Astrocyte (in vitro differentiated cells and primary cell): ENCODE results near the gene TIAM2. TPM values are rescaled to one million over a fixed set of nuclear protein-coding genes. Genes with fewer than 3 reads are reported as not detected.

Experiments used
- DNase-seq: peaks from one replicate; pipeline ENCODE4 v3.0.0-alpha.2; 2010; ENCODE audit warnings: low read depth
- FAIRE-seq: peaks from 2 replicates; lab custom pipeline; 2011; peaks lifted over from hg19 to GRCh38; lab: Jason Lieb, UNC
- H2AFZ ChIP-seq: 2 replicates; pipeline ENCODE4 v1.6.0; 2012; ENCODE audit warnings: low read depth, low read length, inconsistent platforms
- H3K27ac ChIP-seq: 2 replicates; pipeline ENCODE4 v1.5.1; 2011; ENCODE audit warnings: low read depth, low read length, inconsistent platforms
- H3K27me3 ChIP-seq: 2 replicates; pipeline ENCODE4 v1.6.0; 2011; ENCODE audit warnings: low read length, inconsistent platforms; ENCODE audit not compliant: insufficient read depth
- H3K36me3 ChIP-seq: 2 replicates; pipeline ENCODE4 v1.5.1; 2011; ENCODE audit warnings: low read length, inconsistent platforms; ENCODE audit not compliant: insufficient read depth
- H3K4me1 ChIP-seq: 2 replicates; pipeline ENCODE4 v1.5.1; 2011; ENCODE audit warnings: low read length, inconsistent platforms; ENCODE audit not compliant: insufficient read depth
- H3K4me2 ChIP-seq: 2 replicates; pipeline ENCODE4 v1.6.0; 2012; ENCODE audit warnings: low read length, inconsistent platforms
- H3K4me3 ChIP-seq: 2 replicates; pipeline ENCODE4 v1.5.1; 2011; ENCODE audit warnings: low read depth, mild to moderate bottlenecking, low read length, inconsistent platforms; ENCODE audit not compliant: insufficient read depth
- H3K79me2 ChIP-seq: 2 replicates; pipeline ENCODE4 v1.6.0; 2012; ENCODE audit warnings: mild to moderate bottlenecking, low read length, inconsistent platforms; ENCODE audit not compliant: insufficient read depth
- H3K9ac ChIP-seq: 2 replicates; pipeline ENCODE4 v1.6.0; 2012; ENCODE audit warnings: mild to moderate bottlenecking, low read length, inconsistent platforms
- H3K9me3 ChIP-seq: 2 replicates; pipeline ENCODE4 v1.5.1; 2012; ENCODE audit warnings: low read depth, mild to moderate bottlenecking, low read length, inconsistent platforms; ENCODE audit not compliant: insufficient read depth
- H4K20me1 ChIP-seq: 2 replicates; pipeline ENCODE4 v1.6.0; 2012; ENCODE audit warnings: low read length, inconsistent platforms; ENCODE audit not compliant: insufficient read depth
- H3K27ac Mint-ChIP-seq: one replicate; pipeline ENCODE4 v1.8.0; 2021; ENCODE audit warnings: mild to moderate bottlenecking, mixed read lengths; ENCODE audit not compliant: unreplicated experiment
- H3K27me3 Mint-ChIP-seq: one replicate; pipeline ENCODE4 v1.8.0; 2021; ENCODE audit warnings: low read depth, mixed read lengths; ENCODE audit not compliant: unreplicated experiment
- H3K36me3 Mint-ChIP-seq: one replicate; pipeline ENCODE4 v1.8.0; 2021; ENCODE audit warnings: low read depth, mixed read lengths; ENCODE audit not compliant: unreplicated experiment
- H3K4me1 Mint-ChIP-seq: one replicate; pipeline ENCODE4 v1.8.0; 2021; ENCODE audit warnings: low read depth, mixed read lengths; ENCODE audit not compliant: unreplicated experiment
- H3K4me3 Mint-ChIP-seq: one replicate; pipeline ENCODE4 v1.8.0; 2021; ENCODE audit warnings: mild to moderate bottlenecking, moderate library complexity, mixed read lengths; ENCODE audit not compliant: unreplicated experiment
- H3K9me3 Mint-ChIP-seq: one replicate; pipeline ENCODE4 v1.8.0; 2021; ENCODE audit warnings: mild to moderate bottlenecking, mixed read lengths; ENCODE audit not compliant: unreplicated experiment
- EZH2 ChIP-seq: IDR thresholded peaks from 2 replicates; pipeline ENCODE4 v1.6.1; 2012; ENCODE audit warnings: mild to moderate bottlenecking, low read length, inconsistent platforms; ENCODE audit not compliant: insufficient read depth
- total RNA-seq: library from RNA; stranded (reverse); gene quantifications from 2 replicates; pipeline ENCODE4 v1.2.1, GENCODE V29; 2021
- TF ChIP-seq, protein P1 (sequence below): IDR thresholded peaks from 2 replicates; pipeline ENCODE4 v1.5.1; 2011; ENCODE audit warnings: low read depth, mild to moderate bottlenecking, inconsistent platforms, low read length, moderate library complexity; ENCODE audit not compliant: insufficient read depth

TIAM2 gene
- total RNA-seq, 1 donor from 2014 or later = 23.6 TPM

DNA sequence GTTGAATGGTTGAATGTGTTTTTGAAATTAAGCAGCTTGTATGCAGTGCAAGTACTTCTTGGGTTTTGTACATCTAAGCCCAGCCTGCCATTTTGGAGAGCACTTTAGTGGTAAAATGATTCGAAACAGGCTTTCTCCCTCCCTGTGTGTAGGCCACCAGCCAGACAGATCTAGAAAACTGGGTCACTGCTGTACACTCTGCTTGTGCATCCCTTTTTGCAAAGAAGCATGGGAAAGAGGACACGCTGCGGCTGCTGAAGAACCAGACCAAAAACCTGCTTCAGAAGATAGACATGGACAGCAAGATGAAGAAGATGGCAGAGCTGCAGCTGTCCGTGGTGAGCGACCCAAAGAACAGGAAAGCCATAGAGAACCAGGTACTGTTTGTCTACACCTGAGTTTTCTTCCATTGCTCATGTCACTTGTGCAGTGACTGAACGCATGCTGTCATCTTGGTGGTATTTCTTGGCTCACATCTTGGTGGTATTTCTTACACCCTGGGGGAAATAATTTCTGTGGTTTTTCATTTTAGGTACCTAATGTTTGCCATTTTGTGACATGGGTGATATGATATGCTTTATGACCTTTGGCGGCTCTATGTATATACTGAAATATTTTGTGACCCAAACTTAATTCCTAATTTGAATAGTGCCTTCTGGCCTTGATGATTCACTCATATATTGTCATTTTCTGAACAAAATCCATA is 153.0 kb downstream of the TIAM2 start:
- H3K9me3 ChIP-seq = no peaks in the 10 kb centered on the region
- H3K27me3 ChIP-seq = no peaks in the 10 kb centered on the region
- Mint-ChIP-seq H3K36me3 (peaks cover 15% of the 10 kb centered on the region), H3K9me3 (no peaks in the 10 kb centered on the region), H3K4me1 (peaks cover 29% of the 10 kb centered on the region), H3K27ac (no peak overlapping the region), H3K27me3 (no peaks in the 10 kb centered on the region), H3K4me3 (no peak overlapping the region)
- FAIRE-seq (no peak), DNase-seq (no peak)
- H3K4me1 ChIP-seq = peaks cover 19% of the 10 kb centered on the region
- TF ChIP-seq, protein P1, sequence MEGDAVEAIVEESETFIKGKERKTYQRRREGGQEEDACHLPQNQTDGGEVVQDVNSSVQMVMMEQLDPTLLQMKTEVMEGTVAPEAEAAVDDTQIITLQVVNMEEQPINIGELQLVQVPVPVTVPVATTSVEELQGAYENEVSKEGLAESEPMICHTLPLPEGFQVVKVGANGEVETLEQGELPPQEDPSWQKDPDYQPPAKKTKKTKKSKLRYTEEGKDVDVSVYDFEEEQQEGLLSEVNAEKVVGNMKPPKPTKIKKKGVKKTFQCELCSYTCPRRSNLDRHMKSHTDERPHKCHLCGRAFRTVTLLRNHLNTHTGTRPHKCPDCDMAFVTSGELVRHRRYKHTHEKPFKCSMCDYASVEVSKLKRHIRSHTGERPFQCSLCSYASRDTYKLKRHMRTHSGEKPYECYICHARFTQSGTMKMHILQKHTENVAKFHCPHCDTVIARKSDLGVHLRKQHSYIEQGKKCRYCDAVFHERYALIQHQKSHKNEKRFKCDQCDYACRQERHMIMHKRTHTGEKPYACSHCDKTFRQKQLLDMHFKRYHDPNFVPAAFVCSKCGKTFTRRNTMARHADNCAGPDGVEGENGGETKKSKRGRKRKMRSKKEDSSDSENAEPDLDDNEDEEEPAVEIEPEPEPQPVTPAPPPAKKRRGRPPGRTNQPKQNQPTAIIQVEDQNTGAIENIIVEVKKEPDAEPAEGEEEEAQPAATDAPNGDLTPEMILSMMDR = no peak
- no peak for TF ChIP-seq EZH2
- H3K36me3 ChIP-seq = no peaks in the 10 kb centered on the region
- H2AFZ ChIP-seq = no peak overlapping the region
- no peaks in the 10 kb centered on the region for H3K79me2 ChIP-seq
- H3K4me2 ChIP-seq = no peak overlapping the region
- H4K20me1 ChIP-seq = no peaks in the 10 kb centered on the region
- no peak overlapping the region for H3K9ac ChIP-seq
- H3K4me3 ChIP-seq = no peak overlapping the region
- peak overlapping the region; percentile 32 for H3K27ac ChIP-seq

DNA sequence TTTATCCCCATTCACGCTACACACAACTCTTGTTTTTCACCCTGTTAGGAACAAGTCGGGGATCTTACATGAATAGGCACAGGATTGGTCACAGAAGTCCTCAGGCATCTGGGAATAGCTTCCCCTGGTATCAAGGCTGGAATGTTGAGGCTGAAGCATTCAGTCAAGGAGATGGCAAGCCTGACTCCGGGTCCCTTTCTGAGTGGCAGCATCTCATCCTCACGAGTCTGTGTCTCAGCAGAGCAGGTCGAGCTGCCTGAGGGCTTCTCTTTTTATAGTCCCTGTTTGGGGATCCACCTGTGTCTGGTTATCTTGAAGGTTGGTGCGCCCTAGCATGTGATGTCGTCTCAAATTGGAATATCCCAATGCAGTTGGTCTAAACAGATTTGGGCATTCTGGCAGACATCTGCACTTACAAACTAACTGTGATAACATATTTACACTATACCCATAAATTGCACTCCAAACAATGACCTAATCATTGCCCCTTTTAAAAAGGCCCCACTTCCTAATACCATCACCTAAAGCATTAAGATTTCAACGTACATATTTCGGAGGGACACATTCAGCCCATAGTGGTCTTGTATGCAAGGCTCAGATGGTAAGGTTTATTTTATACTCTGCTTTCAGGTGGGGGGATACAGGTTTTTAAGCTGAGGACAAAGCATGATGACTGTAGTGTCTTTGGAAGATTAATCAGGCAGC is 156.0 kb downstream of the TIAM2 start:
- TF ChIP-seq, protein P1 = no peak
- TF ChIP-seq EZH2 = no peak
- H3K27ac Mint-ChIP-seq = no peak overlapping the region
- Histone ChIP-seq H3K9ac (no peak overlapping the region), H3K4me1 (peaks cover 31% of the 10 kb centered on the region), H3K27ac (no peak overlapping the region), H2AFZ (no peak overlapping the region), H3K27me3 (no peaks in the 10 kb centered on the region), H3K4me3 (no peak overlapping the region), H3K36me3 (no peaks in the 10 kb centered on the region), H4K20me1 (no peaks in the 10 kb centered on the region), H3K4me2 (no peak overlapping the region), H3K79me2 (no peaks in the 10 kb centered on the region), H3K9me3 (no peaks in the 10 kb centered on the region)
- H3K4me1 Mint-ChIP-seq = peaks cover 48% of the 10 kb centered on the region
- FAIRE-seq (no peak), DNase-seq (no peak)
- H3K36me3 Mint-ChIP-seq = peaks cover 10% of the 10 kb centered on the region
- peak overlapping the region; percentile 23 for H3K4me3 Mint-ChIP-seq
- no peaks in the 10 kb centered on the region for H3K9me3 Mint-ChIP-seq
- H3K27me3 Mint-ChIP-seq = no peaks in the 10 kb centered on the region
